ENCODE data around the gene EXD3. TPM values are rescaled to one million over a fixed set of nuclear protein-coding genes. Genes with fewer than 3 reads are reported as not detected.

The EXD3 gene
- total RNA-seq, 1 experiment from 2014 or later = 4.0 TPM

DNA sequence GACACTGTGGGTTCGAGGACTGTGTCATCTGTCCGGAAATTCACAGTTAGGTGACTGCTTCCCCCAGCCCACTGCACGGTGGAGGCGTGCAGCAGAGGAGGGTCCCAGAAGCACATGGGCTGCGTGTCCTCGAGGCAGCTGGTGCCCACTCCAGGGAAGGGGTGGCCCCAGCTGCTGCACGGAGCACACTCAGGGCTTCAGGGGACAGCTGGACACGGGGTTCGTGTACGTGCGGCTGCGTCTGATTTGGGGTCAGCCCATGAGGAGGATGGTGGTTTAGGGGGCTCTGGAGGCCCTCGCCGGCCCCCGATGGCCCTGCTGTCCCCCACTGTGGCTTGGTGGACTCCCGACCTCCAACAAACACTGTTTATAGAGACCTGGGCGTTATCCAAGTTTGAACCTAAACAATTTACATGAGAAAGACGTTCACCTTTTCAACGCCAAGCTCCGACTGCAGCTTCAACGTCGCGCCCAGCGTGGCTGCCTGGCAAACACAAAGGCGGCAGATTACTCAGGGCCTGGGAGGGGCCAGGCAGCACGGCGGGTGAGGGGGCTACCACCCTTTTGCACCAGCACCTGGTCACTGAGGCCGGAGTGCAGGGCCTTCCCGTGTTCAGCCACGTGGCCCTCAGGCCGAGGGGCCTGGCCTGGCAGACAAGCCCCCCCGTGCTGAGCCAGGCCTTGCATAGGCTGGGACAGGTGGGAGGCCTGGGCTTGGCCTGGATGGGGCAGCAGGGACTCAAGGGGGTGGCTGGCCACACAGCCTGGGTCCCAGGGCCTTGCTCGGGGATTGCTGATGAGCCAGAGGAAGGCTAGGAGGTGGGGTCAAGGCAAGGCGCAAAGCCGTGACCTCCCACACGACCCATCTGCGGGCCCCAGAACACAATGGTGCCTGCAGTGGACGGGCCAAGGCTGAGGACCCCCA is 55.2 kb downstream of the EXD3 start:
- DNase-seq (ENCODE audit: low read depth) = no peak

DNA sequence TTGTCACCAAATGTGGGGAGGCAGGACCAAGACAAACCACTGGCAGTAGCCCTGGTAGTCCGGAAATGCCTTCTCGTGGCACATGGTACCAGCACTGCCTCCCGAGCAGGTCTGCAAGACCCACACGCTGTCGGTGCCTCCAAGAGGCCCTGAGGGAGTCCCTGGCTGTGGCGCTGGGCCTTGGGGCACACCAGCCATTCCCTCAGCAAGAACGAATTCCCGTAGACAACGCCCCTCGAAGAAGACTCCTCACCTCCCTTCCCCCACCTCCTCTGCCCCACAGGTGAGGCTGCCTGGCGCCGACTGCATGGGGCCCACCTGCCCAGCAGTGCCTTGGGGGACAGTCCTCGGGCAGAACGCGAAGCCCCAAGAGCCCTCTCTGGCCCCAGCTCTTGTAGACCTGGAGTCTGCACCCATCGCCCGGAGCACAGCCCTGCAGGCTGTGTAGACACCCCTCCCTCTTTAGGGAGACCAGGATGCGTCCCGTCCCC is 56.0 kb downstream of the EXD3 start:
- DNase-seq (ENCODE audit: low read depth) = no peak

DNA sequence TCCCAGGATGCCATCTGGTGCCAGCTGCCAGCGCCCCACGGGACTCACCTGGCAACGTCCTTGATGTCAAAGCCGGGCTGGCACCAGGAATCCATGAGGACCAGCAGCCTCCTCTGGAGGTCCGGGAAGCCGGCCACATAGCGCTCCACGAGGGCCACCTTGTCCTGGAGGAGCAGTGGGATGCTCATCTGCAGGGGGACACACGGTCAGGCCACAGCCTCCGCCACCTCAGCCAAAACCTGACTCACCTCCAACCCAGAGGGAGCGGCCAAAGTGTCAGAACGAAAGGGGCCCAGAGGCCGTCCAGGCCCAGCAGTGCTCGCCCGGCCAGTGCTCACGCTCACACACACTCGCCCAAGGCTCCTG is 56.5 kb downstream of the EXD3 start:
- no peak for DNase-seq (ENCODE audit: low read depth)

DNA sequence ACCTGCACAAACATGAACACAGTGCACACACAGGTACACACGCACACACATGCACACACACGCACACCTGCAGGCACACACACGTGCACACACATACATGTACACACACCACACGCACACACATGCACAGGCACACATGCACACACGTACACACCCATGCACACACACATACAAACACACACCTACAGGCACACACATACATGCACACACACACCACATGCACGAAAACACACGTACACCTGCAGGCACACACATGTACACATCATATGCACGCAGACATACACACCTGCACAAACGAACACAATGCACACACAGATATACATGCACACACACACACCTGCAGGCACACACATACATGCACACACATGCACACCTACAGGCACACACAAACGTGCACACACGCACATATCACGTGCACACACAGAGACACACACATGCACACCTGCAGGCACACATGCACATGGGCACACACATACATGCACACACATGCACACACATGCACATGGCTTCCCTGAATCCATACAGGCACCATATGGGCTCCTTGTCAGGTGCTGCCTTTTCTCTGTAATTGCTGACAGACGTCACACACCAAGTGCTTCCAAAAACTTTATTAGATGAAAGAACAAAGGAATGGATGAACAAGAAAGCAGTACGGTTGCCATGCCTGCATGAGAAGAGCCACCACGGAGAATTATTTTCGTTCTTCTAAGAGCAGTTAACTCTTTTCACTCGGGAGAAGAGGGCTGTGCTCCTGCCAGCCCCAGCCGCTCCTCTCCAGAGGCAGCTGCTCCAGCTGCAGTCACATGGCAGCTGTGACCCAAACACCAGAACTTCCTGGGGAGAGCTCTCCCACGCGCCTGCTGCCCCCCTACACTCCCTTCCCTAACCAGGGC is 57.2 kb downstream of the EXD3 start:
- DNase-seq (ENCODE audit: low read depth) = no peak

DNA sequence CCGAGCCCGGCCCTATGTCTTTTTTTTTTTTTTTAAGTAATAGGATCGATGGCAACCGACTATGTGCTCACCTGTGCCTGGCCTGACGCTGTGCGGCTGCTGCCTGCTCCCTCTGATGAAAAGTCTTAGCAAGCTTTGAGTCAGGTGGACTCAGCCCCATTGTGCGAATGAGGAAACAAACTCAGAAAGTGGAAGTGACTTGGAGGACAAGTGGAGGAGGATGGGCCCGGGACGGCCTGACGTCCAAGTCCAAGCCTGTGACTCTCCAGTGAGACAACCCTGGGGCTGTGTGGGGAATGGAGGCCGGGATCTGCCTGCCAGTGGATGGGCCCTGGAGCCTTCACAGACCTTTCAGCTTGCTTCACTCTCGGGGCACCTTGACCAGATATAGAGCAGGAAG is 57.9 kb downstream of the EXD3 start:
- DNase-seq (ENCODE audit: low read depth) = no peak

DNA sequence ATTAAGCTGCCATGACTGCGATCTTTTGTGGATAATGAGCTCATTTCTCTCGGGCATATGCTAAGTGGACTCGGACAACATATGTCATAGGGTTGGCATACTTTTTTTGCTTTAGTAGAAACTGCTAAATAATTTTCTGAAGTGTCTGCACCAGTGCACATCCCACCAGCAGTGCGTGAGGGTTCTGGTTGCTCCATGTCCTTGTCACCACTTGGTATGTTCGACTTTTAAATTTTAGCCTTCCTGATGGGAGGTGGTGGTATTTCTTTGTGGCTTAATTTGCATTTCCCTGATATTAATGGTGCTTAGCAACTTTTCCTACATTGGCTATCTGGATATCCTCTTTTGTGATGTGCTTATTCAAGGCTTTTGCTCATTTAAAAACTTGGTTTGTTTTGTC is 63.1 kb downstream of the EXD3 start:
- no peak for DNase-seq (ENCODE audit: low read depth)

DNA sequence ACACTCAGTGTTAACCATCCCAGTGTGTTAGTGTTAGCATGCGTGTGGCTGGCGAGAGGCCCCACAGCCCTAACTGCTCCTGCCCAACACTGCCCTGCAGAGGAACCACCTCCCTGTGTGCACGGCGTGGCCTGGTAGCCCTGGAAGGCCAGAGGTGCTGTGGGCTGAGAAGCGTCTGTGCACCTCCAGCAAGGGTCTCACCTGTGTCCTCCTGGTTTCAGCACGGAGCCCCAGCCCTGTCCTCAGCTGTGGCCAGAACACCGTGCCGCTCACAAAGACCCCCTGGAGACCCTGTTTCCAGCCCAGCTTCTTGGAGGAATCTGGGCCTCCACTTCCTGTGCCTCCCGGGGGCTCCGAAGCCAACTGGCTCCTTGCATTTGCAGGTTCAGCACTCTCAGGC is 64.8 kb downstream of the EXD3 start:
- DNase-seq (ENCODE audit: low read depth) = no peak

DNA sequence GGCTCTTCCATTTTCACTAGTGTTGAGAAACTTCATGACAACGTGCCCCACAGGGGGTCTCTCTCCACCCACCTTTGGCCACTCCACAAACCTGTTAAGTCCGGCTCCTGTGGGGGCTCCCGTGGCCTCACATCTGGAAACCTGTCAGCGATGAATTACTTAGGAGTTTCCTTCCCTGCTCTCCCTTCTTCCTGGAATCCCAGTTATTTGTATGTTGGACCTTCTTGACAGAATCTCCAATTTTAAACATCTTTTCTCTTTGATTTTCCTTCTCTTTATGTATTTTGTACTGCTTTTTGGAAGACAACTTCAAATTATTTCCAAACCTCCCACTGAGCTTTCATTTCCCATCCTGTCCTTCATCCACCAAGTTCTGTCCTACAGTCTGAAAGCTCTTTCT is 65.8 kb downstream of the EXD3 start:
- no peak for DNase-seq (ENCODE audit: low read depth)

DNA sequence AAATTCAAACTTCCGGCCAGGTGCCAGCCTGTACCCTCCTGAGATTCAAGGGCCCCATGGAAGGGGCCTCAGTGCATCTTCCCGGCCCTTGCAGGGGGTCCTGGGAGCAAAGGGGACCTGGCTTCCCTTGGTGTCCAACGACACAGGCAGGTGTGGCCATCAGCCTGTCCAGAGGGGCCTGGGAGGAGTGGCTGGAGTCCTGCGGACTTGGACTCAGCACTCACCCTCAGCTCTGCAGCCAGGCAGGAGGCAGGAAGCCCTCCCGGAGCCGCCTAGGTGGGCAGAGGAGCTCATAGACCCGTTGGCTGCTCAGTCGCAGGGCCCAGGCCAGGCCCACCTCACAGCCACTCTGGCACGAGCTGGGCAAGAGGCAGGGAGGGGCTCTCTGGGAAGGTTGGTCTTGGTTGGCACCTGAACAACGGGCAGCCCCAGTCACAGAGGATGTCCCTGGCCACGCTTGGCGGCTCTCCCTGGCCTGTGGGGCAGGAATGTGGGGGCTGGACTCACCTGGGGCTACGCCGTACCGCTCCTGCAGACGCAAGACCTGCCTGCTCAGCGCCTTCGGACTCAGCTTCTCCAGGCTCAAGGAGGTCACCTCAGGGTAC is 67.1 kb downstream of the EXD3 start:
- DNase-seq (ENCODE audit: low read depth) = no peak

DNA sequence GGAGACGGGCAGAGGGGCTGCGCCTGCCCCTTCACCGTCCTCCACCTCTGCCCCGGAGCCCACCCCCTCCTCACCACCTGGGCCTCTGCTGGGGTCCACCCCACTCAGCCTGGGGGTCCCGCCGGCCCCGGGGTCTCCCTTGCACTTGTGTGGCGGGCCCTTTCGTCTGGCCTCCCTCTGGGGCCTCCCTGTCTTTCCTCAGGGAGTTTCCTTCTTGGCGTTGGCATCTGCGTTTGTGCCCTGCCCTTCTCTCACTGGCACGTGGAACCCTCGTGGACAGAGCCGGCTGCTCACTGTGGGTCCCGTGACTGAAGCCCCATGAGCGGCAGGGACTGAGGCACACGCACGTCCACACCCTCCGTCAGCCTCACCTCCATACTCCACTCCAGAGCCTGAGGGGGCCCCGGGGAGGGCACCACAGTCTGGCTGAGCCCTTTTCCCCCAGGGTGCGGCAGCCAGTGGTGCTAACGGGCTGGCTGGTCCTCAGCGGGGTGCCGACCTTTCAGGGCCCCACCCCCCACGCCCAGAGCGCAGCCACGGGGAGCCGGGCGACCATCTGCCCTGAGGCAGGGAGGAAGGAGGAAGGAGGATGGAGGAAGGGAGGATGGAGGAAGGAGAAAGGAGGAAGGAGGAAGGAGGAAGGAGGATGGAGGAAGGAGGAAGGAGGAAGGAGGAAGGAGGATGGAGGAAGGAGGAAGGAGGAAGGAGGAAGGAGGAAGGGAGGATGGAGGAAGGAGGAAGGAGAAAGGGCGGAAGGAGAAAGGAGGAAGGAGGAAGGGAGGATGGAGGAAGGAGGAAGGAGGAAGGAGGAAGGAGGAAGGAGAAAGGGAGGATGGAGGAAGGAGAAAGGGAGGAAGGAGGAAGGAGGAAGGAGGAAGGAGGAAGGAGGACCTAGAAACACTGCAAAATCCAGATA is 67.9 kb downstream of the EXD3 start:
- no peak for DNase-seq (ENCODE audit: low read depth)

DNA sequence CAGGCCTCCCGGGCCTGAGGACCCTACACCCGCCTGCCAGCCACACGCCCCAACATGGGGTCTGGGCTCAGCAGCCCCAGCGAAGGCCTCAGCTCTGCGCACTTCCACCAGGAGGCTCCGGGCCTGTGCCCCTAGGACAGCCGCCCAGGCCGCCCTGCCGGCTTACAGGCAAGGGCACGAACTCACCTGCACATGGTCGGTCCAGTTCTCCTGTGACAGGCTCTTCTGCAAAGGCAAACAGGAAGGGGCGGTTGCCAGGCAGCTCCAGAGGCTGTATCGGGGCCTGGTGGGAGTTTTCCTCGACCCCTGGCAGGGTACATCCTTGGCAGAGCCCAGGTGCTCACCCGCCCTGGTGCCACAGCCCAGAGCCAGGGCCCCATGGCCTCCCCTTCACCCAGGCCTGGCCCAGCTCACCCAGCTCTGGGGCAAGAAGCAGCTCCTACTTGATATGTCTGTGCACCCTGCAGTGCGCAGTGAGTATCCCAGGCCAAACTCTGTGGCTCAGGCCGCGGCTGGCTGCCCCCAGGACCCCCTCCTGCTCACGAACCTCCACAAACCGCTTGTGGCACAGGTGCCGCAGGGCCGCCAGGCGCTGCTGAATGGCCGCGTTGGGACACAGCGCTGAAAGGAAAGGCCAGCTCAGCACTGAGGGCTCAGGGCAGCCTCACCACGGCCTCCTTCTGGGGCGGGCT is 68.7 kb downstream of the EXD3 start:
- DNase-seq (ENCODE audit: low read depth) = no peak

DNA sequence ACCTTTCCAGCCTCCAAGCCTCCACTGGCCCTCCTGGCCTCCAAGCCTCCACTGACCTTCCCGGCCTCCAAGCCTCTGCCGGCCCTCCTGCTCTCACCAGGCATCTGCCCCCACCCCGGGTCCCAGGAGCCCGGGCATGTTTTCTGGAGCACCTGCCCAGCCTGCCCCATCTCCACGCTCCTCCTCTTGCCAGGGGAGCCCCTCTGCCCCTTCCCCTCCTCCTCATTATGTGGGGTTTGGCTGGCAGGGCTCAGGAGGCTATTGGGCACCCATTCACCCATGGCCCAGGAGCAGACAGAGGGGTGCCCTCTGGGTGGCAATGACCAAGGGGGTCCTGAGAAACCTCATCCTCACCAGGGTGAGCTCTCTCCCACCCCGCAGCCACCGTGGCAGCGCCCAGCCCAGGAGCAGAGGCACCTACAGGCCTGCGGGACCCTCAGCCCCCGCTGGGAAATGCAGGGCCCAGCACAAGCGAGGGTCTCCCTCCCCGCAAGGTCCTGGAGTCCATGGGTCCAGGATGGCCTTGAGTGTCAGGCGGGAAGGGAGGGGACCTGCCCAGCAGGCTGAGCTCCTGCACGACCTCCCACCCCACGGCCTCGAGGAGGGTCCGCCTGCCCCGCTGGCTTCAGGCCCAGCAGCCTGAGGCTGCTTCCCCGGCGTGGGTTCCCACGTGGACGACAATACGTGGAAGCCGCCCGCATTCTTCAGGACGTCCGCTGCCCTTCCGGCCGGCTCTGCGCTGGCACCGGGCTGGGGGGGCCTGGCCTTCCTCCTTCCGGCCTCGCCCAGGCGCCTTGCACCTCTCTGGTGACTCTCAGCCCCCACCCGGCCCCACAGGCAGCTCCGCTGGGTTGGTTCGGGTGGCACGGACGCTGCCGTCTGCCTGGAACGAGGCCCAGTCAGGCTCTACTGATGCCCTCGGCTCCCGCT is 69.5 kb downstream of the EXD3 start:
- no peak for DNase-seq (ENCODE audit: low read depth)

DNA sequence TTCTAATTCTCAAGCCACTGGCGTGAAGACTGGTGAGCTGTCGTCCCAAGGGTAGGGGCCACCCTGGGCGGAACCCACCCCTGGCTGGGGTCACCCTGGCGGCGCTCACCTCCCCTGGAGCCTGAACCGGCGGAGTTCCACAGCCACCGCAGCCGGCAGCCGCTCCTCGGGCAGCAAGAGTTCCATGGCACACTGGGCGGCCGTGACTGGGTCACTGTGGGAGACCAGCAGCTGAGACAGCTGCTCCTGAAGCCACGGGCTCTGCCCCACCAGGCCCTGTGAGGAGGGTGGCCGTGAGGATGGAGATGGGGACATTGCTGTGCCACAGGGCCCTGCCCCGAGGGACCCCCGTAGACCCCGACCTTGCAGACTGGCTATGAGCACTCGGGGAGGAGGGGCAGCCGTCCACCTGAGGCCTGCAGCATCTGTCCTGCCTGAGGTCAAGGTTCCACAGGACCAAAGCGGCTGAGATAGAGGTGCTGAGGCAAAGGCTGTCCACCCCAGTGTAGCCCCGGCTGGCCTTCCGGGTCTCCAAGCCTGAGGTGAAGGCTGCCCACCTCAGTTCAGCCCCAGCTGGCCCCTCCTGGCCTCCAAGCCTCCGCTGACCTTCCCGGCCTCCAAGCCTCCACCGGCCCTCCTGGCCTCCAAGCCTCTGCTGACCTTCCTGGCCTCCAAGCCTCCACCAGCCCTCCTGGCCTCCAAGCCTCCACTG is 70.3 kb downstream of the EXD3 start:
- DNase-seq (ENCODE audit: low read depth) = no peak

DNA sequence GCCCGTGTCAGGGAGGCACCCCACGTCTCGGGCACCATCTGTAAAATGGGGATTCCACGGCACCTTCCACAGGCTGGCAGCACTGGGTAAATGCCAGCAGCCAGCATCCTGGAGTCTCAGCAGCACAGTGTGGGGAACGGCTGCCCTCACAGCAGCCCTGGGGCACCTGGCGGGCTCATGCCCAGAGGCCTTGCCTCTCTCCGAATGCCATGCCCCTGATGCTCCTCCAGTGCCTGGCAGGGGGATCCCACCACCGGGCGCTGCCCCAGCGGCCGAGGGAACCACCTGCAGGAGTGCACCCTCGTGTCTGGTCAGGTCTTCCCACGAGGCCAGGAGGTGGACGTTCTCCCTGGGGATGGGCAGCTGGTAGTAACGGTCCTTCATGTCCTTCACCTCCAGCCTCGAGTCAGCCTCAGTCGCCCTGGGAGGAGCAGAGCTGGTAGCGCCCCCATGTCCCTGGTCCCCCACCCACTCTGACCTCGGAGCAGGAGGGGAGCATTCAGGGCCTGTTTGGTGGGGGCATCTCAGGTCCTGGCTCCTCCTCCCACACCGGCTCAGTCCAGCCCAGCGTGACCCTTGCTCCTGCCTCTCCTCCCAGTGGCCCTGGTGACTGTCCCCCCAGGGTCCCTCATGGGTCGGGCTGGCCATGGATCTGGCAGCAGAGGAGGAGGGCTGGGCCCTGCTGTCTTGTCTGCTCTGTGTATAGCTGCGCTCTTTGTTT is 71.0 kb downstream of the EXD3 start:
- DNase-seq (ENCODE audit: low read depth) = no peak

DNA sequence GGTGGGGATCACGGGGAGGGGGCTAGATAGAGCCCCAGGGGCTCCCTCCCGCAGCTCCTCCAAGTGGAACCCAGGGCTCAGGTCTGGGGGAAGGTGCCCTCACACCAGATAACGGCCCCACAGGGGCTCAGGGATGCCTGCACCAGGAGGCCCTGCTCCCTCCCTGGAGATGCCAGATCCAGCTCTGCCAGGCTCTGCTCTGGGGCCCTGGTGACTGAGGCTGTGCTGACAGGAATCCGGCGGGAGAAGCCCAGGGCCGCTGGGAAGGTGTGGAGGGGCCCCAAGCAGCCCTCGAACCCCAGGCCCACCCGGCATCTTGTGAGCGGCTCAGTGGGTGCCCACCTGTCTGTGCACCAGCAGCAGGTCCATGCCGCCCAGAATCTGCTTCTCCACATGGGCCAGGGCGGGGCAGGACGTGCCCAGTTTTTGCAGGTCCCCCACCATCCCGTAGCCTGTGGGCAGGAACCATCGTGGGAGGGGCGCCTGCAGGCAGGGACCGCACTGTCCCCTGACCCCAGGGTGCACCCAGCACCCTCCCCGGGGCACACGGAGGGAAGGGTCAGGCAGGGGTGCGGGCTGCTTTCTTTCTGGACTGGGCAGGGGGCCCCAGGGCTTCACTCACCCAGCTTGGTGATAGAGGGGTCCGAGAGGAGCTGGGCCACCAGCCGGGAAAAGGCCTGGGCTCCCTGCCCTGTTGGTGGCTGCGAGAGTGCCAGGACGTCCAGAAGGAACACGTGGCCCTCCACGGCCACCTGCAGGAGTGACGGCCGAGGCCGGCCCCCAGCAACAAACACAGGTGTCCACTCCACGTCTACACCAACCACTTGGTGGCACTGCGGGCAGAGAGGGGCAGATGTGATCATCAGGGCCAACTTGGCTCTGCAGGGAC is 72.0 kb downstream of the EXD3 start:
- no peak for DNase-seq (ENCODE audit: low read depth)

DNA sequence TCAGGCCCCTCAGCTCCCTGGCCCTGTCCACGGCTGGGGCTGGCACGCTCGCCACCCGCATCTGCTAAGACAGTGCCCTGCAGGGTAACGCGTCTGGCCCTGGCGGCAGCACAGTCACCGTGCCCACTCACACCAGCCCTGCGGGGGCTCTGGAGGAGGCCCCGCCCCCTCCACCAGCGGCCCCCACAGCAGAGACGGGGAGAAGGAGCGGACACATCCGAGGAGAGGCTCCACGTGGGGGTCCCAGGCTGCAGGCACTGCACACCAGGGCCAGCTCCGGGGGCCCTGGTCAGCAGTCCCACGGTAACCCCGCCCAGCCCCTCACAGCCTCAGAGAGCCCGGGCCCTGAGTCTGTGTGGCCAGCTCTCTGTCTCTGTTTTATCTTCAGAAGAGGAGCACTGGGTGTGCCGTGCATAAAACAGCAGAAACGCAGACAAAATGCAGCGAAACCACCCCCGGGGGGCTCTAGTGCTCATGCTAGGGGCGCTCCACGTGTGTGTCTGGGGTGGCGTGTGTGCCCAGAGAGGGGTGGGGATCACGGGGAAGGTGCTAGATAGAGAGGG is 73.4 kb downstream of the EXD3 start:
- DNase-seq (ENCODE audit: low read depth) = no peak

Measured in LHCN-M2 (cell line).